Measurements from ENCODE around the gene MCM7.

The MCM7 gene

DNA sequence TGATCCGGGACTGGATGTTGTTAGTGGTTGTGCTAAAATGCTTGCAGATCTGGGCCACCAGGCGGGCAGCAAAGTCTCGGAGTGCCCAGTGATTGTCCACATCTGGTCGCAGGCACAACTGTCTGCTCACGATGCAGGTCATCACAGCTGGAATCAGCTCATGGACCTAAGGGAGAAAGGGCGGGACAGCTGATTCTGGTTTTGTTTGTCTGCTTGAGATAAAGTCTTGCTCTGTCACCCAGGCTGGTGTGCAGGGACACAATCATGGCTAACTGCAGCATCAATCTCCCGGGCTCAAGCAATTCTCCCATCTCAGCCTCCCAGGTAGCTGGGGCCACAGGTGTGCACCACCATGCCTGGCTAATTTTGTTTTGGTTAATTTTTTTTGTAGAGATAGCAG is 10.0 kb upstream of the MCM7 start:
- Mint-ChIP-seq H3K4me1 (peaks cover 5% of the 10 kb centered on the region), H3K9me3 (no peaks in the 10 kb centered on the region), H3K27ac (no peak overlapping the region), H3K36me3 (peaks cover 55% of the 10 kb centered on the region), H3K4me3 (no peak overlapping the region), H3K27me3 (no peaks in the 10 kb centered on the region)
- ATAC-seq = no peak

DNA sequence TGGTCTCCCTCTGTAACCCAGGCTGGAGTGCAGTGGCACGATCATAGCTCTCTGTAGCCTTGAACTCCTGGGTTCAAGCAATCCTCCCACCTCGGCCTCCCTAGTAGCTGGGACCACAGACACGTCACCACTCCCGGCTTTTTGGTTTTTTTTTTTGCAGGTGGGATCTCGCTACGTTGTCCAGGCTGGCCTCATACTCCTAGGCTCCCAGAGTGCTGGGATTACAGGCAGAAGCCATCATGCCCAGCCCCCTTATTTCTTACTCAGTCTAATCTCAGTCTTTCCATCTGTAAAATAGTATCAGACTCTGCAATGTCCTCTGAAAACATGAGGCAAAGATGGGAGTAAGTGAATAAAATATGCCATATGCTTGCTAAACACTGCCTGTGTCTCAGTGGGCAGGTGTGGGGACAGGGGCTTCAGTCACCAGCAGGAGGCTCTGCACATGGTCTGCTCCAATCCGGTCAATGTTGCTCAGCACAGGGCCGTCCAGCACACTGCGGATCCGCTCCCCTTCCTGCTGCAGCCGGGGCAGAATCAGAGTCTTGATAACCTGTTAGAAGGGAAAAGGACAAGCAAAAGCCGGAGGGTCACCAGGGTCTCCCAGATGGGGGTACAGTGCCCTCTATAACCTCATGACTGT is 8.4 kb upstream of the MCM7 start:
- Mint-ChIP-seq H3K9me3 (no peaks in the 10 kb centered on the region), H3K27ac (no peak overlapping the region), H3K4me1 (peaks cover 5% of the 10 kb centered on the region), H3K27me3 (no peaks in the 10 kb centered on the region), H3K4me3 (no peak overlapping the region), H3K36me3 (peaks cover 69% of the 10 kb centered on the region)
- no peak for ATAC-seq

DNA sequence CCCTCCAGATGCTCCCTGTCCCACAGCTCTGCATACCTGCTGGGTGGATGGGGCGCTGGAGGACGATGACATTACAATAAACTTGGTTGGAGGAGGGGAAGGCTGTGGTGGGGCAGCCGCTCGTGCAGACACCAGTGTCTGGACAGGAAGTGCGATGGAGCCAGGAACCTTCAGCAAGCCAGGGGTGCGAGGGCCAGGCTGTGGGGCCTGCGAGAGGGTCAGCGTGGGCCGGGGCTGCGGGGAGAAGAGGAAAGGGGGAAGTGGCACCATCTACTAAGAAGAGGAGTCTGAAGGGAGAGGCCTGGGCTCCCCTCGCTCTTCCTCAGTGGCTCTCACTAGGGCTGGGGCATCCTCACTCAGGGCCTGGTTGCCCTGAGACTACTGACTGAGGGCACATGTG is 6.7 kb upstream of the MCM7 start:
- Mint-ChIP-seq H3K27me3 (no peaks in the 10 kb centered on the region), H3K4me3 (no peak overlapping the region), H3K27ac (no peak overlapping the region), H3K9me3 (no peaks in the 10 kb centered on the region), H3K36me3 (peaks cover 65% of the 10 kb centered on the region), H3K4me1 (peaks cover 7% of the 10 kb centered on the region)
- no peak for ATAC-seq

DNA sequence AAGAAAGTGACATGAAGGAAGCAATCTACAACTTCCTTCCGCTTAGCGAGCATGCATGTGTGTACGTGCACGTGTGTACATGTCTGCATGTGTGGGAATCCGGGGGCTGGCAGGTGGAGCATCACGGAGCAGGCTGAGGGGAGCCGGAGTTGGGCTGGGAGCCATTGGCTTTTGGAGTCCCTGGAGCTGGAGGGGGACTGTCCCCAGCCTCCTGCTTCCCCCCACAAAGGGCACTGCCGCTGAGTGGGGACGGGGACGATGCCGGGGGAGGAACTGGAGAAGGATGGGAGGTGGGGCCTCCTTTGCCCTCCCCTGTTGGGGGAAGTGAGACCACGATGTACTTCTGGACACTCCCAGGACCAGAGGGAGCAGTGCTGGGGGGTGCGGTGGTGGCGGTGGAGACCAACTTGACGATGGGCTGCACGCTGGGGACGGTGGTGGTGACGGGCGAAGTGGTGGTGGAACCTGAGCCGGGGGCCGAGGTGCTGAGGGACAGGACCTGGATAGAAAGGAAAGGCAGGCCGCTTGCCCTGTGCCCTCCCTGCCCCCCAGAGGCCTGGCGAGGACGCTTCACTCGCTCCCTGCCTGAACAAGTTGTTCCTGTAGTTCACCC is 6.0 kb upstream of the MCM7 start:
- no peak overlapping the region for H3K27ac Mint-ChIP-seq
- no peaks in the 10 kb centered on the region for H3K9me3 Mint-ChIP-seq
- H3K4me3 Mint-ChIP-seq = no peak overlapping the region
- ATAC-seq = no peak
- peaks cover 59% of the 10 kb centered on the region for H3K36me3 Mint-ChIP-seq
- no peaks in the 10 kb centered on the region for H3K27me3 Mint-ChIP-seq
- H3K4me1 Mint-ChIP-seq = peaks cover 14% of the 10 kb centered on the region

DNA sequence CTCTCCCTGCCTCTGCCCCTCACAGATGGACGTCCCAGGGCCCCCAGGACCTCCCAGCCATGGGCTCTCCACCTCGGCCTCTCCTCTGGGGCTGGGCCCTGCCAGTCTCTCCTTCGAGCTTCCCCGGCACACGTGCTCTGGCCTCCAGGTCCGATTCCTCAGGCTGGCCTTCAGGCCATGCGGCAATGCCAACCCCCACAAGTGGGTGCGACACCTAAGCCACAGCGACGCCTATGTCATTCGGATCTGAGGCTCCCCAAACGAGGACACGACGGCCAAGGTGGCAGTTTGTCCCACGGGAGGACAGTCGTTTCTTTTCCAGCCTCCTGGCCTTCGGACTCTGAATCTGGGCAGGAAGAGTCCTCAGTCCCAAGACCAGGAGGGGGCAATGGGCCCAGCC is 5.4 kb upstream of the MCM7 start:
- no peaks in the 10 kb centered on the region for H3K9me3 Mint-ChIP-seq
- peaks cover 14% of the 10 kb centered on the region for H3K4me1 Mint-ChIP-seq
- H3K27me3 Mint-ChIP-seq = no peaks in the 10 kb centered on the region
- no peak for ATAC-seq
- H3K36me3 Mint-ChIP-seq = peaks cover 58% of the 10 kb centered on the region
- H3K27ac Mint-ChIP-seq = no peak overlapping the region
- H3K4me3 Mint-ChIP-seq = no peak overlapping the region

DNA sequence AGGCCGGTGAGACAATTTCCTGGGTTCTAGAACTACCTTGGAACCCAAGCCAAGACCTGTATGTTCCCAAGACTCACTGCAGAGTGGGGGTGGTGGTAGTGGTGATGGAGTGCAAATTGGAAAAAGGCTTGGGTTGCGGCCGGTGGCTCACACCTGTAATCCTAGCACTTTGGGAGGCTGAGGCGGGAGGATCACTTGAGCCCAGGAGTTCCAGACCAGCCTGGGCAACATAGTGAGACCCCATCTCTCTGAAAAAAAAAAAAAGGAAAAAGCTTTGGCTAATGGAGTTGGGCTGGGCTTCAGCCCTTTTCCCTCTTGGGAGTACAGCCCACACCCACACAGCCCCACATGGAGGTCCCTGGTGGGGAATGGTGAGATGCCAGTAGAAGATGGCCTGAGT is 4.3 kb upstream of the MCM7 start:
- H3K36me3 Mint-ChIP-seq = peaks cover 48% of the 10 kb centered on the region

DNA sequence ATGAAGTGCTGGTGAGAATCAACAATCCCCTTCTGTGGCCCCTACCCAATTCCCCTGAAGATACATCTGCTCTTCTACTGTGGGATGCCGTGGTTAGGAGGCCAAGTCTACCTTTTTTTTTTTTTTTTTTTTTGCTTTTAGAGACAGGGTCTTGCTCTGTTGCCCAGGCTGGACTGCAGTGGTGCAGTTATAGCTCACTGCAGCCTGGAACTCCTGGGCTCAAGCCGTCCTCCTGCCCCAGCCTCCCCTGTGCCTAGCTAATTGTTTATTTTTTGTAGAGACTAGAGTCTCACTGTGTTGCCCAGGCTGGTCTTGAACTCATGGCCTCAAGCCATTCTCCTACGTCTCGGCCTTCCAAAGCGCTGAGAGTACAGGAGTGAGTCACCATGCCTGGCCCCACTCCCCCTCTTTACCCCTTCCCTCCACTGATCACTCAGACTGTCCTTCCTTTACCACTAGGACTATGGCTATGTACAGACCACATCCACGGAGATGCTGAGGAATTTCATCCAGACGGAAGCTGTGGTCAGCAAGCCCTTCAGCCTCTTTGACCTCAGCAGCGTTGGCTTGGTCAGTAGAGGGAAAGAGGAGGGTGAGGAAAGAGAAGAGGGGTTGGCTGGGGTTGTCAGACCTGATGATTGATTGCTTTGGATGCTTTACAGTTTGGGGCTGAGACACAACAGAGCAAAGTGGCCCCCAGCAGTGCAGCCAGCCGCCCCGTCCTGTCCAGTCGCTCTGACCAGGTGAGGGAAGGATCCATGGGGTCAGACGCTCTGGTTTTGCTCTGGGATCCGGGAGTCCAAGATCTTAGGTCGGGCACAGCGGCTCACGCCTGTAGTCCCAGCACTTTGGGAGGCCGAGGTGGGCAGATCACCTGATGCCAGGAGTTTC is 2.0 kb upstream of the MCM7 start:
- peak overlapping the region; percentile 84 for H3K27ac Mint-ChIP-seq

More for the DNA sequence above, 4.3 kb upstream of the MCM7 start:
- H3K9me3 Mint-ChIP-seq = no peaks in the 10 kb centered on the region
- peaks cover 14% of the 10 kb centered on the region for H3K4me1 Mint-ChIP-seq
- H3K27me3 Mint-ChIP-seq = no peaks in the 10 kb centered on the region
- ATAC-seq = no peak
- no peak overlapping the region for H3K4me3 Mint-ChIP-seq
- no peak overlapping the region for H3K27ac Mint-ChIP-seq

DNA sequence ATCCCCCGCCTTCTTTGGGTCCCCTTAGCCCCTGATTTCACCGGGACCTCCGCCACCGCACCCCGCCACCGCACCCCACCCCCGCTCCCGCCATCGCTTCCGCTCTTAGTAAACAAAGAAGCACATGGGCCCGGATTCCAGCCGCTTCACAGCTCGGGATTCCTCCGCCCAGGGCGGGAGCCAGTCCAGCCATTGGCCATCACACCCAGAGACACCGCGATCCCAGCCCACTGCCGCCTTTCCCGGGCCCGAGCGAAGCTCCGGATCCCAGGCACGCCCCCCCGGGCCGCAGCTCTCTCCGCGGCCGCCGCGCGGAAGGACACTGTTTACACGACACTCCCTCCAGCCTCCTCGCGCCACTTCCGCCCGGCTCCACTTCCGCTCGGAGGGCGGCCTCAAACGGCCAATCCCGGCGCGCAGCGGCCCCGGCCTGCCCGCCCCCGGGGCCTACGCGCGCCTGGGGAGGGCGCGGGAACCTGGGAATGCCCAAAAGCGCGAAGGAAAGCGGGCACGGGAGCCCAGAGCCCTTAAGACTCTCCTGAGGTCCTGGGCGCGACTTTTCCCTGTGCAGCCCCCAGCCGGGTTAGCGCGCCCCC is 679 bp downstream of the MCM7 start:
- H3K27ac Mint-ChIP-seq = peak overlapping the region; percentile 84
- no peaks in the 10 kb centered on the region for H3K27me3 Mint-ChIP-seq
- peaks cover 52% of the 10 kb centered on the region for H3K4me1 Mint-ChIP-seq
- no peaks in the 10 kb centered on the region for H3K9me3 Mint-ChIP-seq
- peak overlapping the region; percentile 92 for H3K4me3 Mint-ChIP-seq
- peaks cover 61% of the 10 kb centered on the region for H3K36me3 Mint-ChIP-seq
- ATAC-seq = peak; percentile 90

More for the DNA sequence above, 2.0 kb upstream of the MCM7 start:
- Mint-ChIP-seq H3K36me3 (peaks cover 58% of the 10 kb centered on the region), H3K27me3 (no peaks in the 10 kb centered on the region), H3K9me3 (no peaks in the 10 kb centered on the region), H3K4me1 (peaks cover 34% of the 10 kb centered on the region), H3K4me3 (peak overlapping the region; percentile 92)
- no peak for ATAC-seq

DNA sequence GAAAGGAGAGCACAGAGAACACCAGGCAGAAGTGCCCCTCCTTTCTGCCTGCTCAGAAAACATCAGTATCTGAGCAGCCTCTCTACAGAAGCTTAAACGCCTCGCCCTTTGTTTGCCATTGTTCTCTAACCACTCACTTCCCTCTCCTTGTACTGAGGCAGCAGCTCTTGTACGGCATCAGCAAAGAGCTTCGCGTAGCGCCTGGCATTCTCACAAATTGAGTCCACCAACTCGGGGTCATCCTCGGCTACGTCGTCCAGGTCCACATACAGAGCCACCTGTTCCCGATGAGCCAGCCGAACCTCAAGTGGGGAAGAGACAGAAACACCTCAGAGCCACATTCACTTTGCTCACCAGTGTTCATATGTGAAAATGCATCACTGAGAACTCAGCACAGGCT is 1.7 kb downstream of the MCM7 start:
- Mint-ChIP-seq H3K27me3 (no peaks in the 10 kb centered on the region), H3K36me3 (peaks cover 60% of the 10 kb centered on the region), H3K4me3 (peak overlapping the region; percentile 92), H3K9me3 (no peaks in the 10 kb centered on the region), H3K4me1 (peaks cover 53% of the 10 kb centered on the region), H3K27ac (peak overlapping the region; percentile 84)
- ATAC-seq = no peak

DNA sequence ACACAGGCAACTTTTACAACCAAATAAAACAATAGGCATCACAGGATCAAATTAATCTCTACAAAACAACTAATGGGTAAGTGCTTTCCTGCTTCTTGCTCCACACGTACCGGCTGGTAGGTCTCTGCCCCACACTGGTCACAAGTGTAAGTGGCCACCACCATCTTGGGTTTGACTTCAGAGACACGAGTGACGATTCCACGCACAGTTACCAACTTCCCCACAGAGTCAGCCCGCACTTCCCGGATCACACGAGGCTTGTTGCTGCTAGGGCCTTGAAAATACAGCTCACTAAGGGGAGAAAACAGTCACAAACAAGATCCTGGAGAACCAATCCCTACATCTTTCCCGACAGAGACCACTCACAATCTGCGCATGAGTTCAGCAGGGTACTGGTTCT is 2.3 kb downstream of the MCM7 start:
- Mint-ChIP-seq H3K4me1 (peaks cover 53% of the 10 kb centered on the region), H3K9me3 (no peaks in the 10 kb centered on the region), H3K27ac (peak overlapping the region; percentile 84), H3K36me3 (peaks cover 63% of the 10 kb centered on the region), H3K27me3 (no peaks in the 10 kb centered on the region), H3K4me3 (peak overlapping the region; percentile 34)
- ATAC-seq = no peak

DNA sequence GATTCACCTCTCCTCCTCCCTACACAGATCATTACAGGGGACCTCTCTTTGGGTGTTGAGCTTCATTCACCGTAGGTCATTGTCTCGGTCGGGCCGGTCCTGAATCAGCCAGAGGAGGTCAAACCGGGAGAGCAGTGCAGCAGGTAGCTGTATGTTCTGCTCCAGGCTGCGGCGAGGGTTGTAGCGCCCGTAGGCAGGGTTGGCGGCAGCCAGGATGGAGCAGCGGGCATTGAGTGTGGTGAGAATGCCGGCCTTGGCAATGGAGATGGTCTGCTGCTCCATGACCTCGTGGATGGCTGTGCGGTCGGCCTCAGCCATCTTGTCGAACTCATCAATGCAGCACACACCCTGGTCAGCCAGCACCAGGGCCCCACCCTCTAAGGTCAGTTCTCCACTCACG is 5.5 kb downstream of the MCM7 start:
- H3K27me3 Mint-ChIP-seq = no peaks in the 10 kb centered on the region
- H3K9me3 Mint-ChIP-seq = no peaks in the 10 kb centered on the region

DNA sequence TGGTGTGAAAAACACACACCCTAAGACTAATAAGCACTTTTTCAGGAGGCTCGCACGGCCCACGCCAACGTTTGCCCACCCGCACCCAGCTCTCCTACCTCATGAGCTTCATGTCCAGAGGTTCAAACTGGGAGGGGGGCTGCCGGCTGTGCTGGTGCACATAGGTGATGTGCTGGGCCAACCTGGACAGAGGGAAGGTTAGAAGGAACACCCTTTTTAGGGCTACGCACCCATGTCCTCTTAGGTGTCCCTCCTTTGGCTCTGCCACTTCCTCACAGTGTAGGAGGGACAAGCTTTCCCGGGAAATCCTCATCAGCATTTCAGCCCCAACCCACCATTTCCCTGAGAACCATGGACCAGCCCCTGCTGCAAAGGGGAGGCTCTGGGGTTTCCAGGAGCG is 5.9 kb downstream of the MCM7 start:
- H3K27ac Mint-ChIP-seq = no peak overlapping the region
- H3K9me3 Mint-ChIP-seq = no peaks in the 10 kb centered on the region
- H3K4me3 Mint-ChIP-seq = no peak overlapping the region
- peaks cover 53% of the 10 kb centered on the region for H3K4me1 Mint-ChIP-seq
- peaks cover 90% of the 10 kb centered on the region for H3K36me3 Mint-ChIP-seq
- no peaks in the 10 kb centered on the region for H3K27me3 Mint-ChIP-seq
- ATAC-seq = no peak

More for the DNA sequence above, 5.5 kb downstream of the MCM7 start:
- H3K4me1 Mint-ChIP-seq = peaks cover 48% of the 10 kb centered on the region
- peaks cover 90% of the 10 kb centered on the region for H3K36me3 Mint-ChIP-seq
- no peak overlapping the region for H3K27ac Mint-ChIP-seq
- ATAC-seq = no peak
- H3K4me3 Mint-ChIP-seq = no peak overlapping the region

DNA sequence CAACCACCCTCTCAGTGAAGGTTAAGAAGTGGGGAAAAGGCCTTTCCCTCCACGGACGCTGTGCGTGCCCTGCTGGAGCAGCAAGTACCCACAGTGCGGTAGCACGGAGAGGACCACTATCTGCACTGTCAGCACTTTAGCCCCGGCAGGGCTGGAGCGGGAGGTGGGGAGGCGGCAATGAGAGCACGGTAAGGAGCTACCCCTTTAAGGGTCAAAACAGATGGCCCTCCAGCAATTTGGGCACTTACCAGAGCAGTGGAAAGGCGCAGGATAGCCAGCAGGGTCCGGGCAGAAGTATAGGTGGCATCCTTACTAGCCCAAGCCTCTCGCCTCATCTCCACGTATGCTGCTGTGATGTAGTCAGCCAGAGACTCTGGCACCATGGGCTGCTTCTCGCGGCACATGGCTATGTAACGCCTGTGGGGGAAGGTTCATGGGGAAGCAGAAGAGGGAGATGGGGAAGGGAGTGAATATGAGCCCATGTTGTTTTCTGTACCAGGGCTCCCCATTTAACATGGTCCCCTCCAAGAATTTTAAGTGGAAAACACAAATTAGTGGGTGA is 7.2 kb downstream of the MCM7 start:
- Mint-ChIP-seq H3K9me3 (no peaks in the 10 kb centered on the region), H3K27me3 (no peaks in the 10 kb centered on the region), H3K27ac (no peak overlapping the region), H3K36me3 (peaks cover 85% of the 10 kb centered on the region), H3K4me1 (peaks cover 54% of the 10 kb centered on the region), H3K4me3 (no peak overlapping the region)
- no peak for ATAC-seq

DNA sequence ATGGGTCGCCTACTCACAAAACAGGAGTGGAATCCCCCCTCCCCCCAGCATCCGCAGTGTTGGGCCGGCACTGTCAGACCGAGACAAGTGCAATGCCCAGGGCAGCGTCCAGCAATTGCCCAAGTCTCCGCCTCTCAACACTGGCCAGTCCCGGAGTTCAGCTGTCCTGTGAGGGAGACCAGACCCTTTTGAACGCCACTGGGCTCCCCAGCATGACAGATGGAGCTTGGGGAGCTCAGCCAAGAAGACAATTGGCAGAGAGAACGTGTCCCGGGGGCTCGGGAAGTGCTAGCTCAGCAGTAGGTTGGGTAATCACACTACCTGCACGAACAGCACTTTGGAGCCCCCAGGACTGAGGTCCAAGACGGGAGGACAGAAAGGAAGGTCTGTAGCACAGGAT is 7.7 kb downstream of the MCM7 start:
- Mint-ChIP-seq H3K9me3 (no peaks in the 10 kb centered on the region), H3K4me1 (peaks cover 49% of the 10 kb centered on the region), H3K4me3 (no peak overlapping the region), H3K27me3 (no peaks in the 10 kb centered on the region), H3K36me3 (peaks cover 80% of the 10 kb centered on the region), H3K27ac (peak overlapping the region; percentile 13)
- ATAC-seq = no peak

DNA sequence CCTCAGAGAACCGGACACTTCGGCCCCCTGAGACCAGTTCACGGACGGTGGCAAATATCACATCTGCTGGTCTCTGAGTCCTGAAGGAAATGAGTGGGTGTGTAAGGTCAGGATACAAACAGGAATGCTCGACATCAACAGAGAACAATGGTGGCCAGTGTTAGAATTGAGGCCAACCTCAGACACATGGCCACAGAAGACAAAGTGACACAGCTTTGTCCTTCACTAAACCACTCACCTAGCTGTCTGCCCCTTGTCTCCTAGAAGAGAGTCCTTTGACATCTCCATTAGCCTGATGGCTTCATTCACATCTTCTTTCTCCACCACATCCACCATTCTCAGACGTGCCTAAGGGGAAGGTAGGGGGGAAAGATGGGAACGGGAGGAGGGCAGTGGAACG is 8.1 kb downstream of the MCM7 start:
- H3K36me3 Mint-ChIP-seq = peaks cover 75% of the 10 kb centered on the region
- ATAC-seq = no peak
- H3K4me3 Mint-ChIP-seq = no peak overlapping the region
- no peaks in the 10 kb centered on the region for H3K27me3 Mint-ChIP-seq
- peak overlapping the region; percentile 13 for H3K27ac Mint-ChIP-seq
- H3K9me3 Mint-ChIP-seq = no peaks in the 10 kb centered on the region
- H3K4me1 Mint-ChIP-seq = peaks cover 48% of the 10 kb centered on the region

Measured in stimulated activated memory B cell treated with anti-CD40 and anti-IgM and Interleukin-4, amounts not matched to agents 10 μg/mL and 1 μg/mL and 100 μg/mL, for 72 hours (primary cell).